ENCODE measurements around the gene ARHGEF12. TPM values are rescaled to one million over a fixed set of nuclear protein-coding genes. Genes with fewer than 3 reads are reported as not detected.

Gene ARHGEF12
- total RNA-seq, 4 donors from 2014 or later: 52.9 to 77.3 (median 61.4) TPM

DNA sequence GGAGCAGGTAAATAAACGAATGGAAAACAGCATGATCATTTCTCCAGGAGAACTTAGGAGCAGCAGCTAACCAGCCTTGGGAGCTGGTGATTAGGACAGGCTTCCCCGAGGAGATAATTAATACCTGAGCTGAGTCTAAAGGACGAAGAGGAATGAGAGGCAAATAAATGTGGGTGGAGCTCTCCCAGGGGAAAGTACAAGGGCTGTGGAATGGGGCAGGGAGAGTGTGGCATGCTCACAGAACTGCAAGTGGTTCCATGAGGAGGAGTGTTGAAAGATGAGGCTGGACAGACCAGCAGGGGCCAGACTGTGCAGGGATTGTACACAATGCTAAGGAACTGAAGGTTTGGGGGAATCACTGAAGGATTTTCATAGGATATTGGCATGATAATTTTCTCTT lies 25.3 kb upstream of the ARHGEF12 start:
- H3K27ac ChIP-seq: no peak overlapping the region
- DNase-seq (no peak), ATAC-seq (no peak)
- no peaks in the 10 kb centered on the region for H3K36me3 ChIP-seq
- no peaks in the 10 kb centered on the region for H3K9me3 ChIP-seq
- intact Hi-C loops (cut with DNase I; ENCODE audit: low total_unique reads) (no loop called here), in situ Hi-C loops (cut with MboI; ENCODE audit: low sequenced_read_pairs in 4 of 4) (no loop called here)
- H3K27me3 ChIP-seq: no peaks in the 10 kb centered on the region
- TF ChIP-seq, protein P1, sequence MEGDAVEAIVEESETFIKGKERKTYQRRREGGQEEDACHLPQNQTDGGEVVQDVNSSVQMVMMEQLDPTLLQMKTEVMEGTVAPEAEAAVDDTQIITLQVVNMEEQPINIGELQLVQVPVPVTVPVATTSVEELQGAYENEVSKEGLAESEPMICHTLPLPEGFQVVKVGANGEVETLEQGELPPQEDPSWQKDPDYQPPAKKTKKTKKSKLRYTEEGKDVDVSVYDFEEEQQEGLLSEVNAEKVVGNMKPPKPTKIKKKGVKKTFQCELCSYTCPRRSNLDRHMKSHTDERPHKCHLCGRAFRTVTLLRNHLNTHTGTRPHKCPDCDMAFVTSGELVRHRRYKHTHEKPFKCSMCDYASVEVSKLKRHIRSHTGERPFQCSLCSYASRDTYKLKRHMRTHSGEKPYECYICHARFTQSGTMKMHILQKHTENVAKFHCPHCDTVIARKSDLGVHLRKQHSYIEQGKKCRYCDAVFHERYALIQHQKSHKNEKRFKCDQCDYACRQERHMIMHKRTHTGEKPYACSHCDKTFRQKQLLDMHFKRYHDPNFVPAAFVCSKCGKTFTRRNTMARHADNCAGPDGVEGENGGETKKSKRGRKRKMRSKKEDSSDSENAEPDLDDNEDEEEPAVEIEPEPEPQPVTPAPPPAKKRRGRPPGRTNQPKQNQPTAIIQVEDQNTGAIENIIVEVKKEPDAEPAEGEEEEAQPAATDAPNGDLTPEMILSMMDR (IDR thresholded peaks at IDR 0.05 in 4 of 5, conservative IDR thresholded peaks at IDR 0.05 in 1 of 5): no peak
- TF ChIP-seq POLR2A (IDR thresholded peaks at IDR 0.05): no peak
- H3K4me3 ChIP-seq: no peak overlapping the region
- no peaks in the 10 kb centered on the region for H3K4me1 ChIP-seq

DNA sequence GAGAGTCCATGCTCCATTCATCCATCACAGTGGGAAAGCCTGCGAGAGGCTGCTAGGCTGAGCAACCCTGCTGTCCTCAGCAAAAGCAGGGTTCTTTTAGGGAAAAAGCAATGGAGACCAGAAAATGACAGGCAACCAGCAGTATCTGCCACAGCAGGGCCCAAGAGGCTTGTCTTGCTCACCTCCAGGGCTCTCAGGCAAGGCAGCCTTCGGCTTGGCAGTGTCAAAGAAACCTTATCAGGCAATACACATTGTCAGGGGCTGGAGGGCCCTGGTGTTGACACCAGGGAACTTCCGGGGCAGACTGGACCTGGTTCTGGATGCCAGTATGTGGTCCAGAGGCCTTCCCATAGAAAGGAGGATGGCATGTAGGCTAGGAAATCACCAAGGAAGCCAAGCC lies 21.4 kb upstream of the ARHGEF12 start:
- intact Hi-C loops (cut with DNase I; ENCODE audit: low total_unique reads): no loop called here
- no peaks in the 10 kb centered on the region for H3K9me3 ChIP-seq
- in situ Hi-C loops (cut with MboI; ENCODE audit: low sequenced_read_pairs in 4 of 4): no loop called here
- TF ChIP-seq, protein P1 (IDR thresholded peaks at IDR 0.05 in 4 of 5, conservative IDR thresholded peaks at IDR 0.05 in 1 of 5): no peak
- TF ChIP-seq POLR2A (IDR thresholded peaks at IDR 0.05): no peak
- DNase-seq: no peak
- no peak for ATAC-seq
- H3K4me1 ChIP-seq: no peaks in the 10 kb centered on the region
- no peaks in the 10 kb centered on the region for H3K36me3 ChIP-seq
- H3K27me3 ChIP-seq: no peaks in the 10 kb centered on the region
- H3K4me3 ChIP-seq: no peak overlapping the region
- no peak overlapping the region for H3K27ac ChIP-seq

DNA sequence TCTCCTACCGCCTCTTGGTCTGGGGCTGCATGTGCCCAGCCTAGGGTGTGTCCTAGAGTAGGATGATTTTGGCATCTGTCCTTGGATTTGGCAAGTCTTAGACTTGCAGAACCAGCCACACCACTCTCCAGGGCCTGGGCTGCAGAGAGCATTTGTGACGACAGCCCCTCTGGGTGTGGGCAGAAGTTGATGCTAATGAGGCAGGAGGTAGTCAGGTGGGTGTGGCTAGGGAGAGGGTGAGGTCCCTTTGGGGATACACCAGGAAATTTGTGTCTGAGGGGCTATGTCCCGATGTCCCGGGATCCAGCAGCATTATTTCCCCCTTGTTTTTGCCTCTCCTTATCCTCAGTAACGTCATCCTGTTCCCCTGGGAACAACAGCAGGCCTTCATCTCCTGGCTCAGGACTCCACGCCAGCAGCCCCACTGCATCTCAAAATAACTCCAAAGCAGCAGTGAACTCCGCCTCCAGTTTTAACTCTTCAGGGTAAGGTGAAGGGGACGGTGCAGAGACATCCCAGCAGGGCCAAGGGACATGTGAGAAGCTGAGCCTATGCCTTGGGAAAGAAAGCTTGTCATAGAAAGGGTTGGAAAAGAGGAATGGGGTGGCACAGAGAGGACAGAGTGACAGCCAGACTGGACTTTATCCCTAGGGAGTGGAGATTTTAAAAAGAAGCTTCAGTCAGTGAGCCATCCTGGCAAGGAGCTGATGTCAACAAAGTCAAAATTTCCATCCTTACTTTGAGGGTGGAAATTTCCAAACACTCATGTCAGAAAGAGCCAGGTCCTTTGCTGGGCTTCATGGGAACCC lies 19.1 kb upstream of the ARHGEF12 start:
- ATAC-seq: peak; percentile 50 to 65
- H3K9me3 ChIP-seq: no peaks in the 10 kb centered on the region
- DNase-seq: peak in 1 of 2 donors; percentile 31
- H3K36me3 ChIP-seq: no peaks in the 10 kb centered on the region
- peak overlapping the region; percentile 8 to 75 (median 66) for H3K27ac ChIP-seq
- H3K4me1 ChIP-seq: no peaks in the 10 kb centered on the region
- in situ Hi-C loops (cut with MboI; ENCODE audit: low sequenced_read_pairs in 4 of 4) (no loop called here), intact Hi-C loops (cut with DNase I; ENCODE audit: low total_unique reads) (no loop called here)
- TF ChIP-seq, protein P1 (IDR thresholded peaks at IDR 0.05 in 4 of 5, conservative IDR thresholded peaks at IDR 0.05 in 1 of 5): no peak
- no peak for TF ChIP-seq POLR2A (IDR thresholded peaks at IDR 0.05)
- no peaks in the 10 kb centered on the region for H3K27me3 ChIP-seq
- H3K4me3 ChIP-seq: no peak overlapping the region

- peak overlapping the region; percentile 1 to 75 (median 66) for H3K27ac ChIP-seq
- no peaks in the 10 kb centered on the region for H3K9me3 ChIP-seq
- H3K4me3 ChIP-seq: no peak overlapping the region
- in situ Hi-C loops (cut with MboI; ENCODE audit: low sequenced_read_pairs in 4 of 4): no loop called here
- intact Hi-C loops (cut with DNase I; ENCODE audit: low total_unique reads): no loop called here
- H3K27me3 ChIP-seq: no peaks in the 10 kb centered on the region
- TF ChIP-seq POLR2A (IDR thresholded peaks at IDR 0.05): no peak
- TF ChIP-seq, protein P1 (IDR thresholded peaks at IDR 0.05 in 4 of 5, conservative IDR thresholded peaks at IDR 0.05 in 1 of 5): no peak
- no peaks in the 10 kb centered on the region for H3K4me1 ChIP-seq
- no peaks in the 10 kb centered on the region for H3K36me3 ChIP-seq
- DNase-seq (no peak), ATAC-seq (no peak)
These were observed 18.3 kb upstream of the ARHGEF12 start for GRCh38 chr11:120317689-120318480.
